GM19438 (cell line): ENCODE results near the gene ADGRG1.

ENCODE experiments used
- ATAC-seq: cut with Tn5 transposase; IDR thresholded peaks from one replicate; pipeline ENCODE4 v1.9.1; 2021; ENCODE audit warnings: low read depth; ENCODE audit not compliant: unreplicated experiment

ADGRG1 gene

GRCh38 chr16:57604177-57604576 lies 24.3 kb upstream of the ADGRG1 start:
- no peak for ATAC-seq

GRCh38 chr16:57606147-57606846 lies 22.1 kb upstream of the ADGRG1 start:
- ATAC-seq, result no peak

- ATAC-seq, result no peak
Measured at GRCh38 chr16:57606847-57607501, 21.5 kb upstream of the ADGRG1 start.

- no peak for ATAC-seq
Measured at GRCh38 chr16:57607676-57608461, 20.6 kb upstream of the ADGRG1 start.

- no peak for ATAC-seq
Measured at GRCh38 chr16:57608462-57609113, 19.8 kb upstream of the ADGRG1 start.

GRCh38 chr16:57609541-57610401 lies 18.7 kb upstream of the ADGRG1 start:
- peak; percentile 91 for ATAC-seq

- ATAC-seq, result no peak
Measured at GRCh38 chr16:57610611-57611010, 17.8 kb upstream of the ADGRG1 start.

- no peak for ATAC-seq
Measured at GRCh38 chr16:57611181-57611580, 17.2 kb upstream of the ADGRG1 start.

- ATAC-seq, result no peak
Measured at GRCh38 chr16:57611706-57612105, 16.7 kb upstream of the ADGRG1 start.

- no peak for ATAC-seq
Measured at GRCh38 chr16:57612494-57612893, 15.9 kb upstream of the ADGRG1 start.

- no peak for ATAC-seq
Measured at GRCh38 chr16:57613514-57613913, 14.9 kb upstream of the ADGRG1 start.

GRCh38 chr16:57614536-57614935 lies 13.9 kb upstream of the ADGRG1 start:
- no peak for ATAC-seq

- no peak for ATAC-seq
Measured at GRCh38 chr16:57614944-57615343, 13.5 kb upstream of the ADGRG1 start.

- ATAC-seq, result no peak
Measured at GRCh38 chr16:57615813-57616212, 12.6 kb upstream of the ADGRG1 start.

- ATAC-seq, result no peak
Measured at GRCh38 chr16:57616241-57616640, 12.2 kb upstream of the ADGRG1 start.

GRCh38 chr16:57616876-57617275 lies 11.6 kb upstream of the ADGRG1 start:
- ATAC-seq, result no peak

GRCh38 chr16:57617604-57618111 lies 10.8 kb upstream of the ADGRG1 start:
- no peak for ATAC-seq

GRCh38 chr16:57618296-57619132 lies 9.9 kb upstream of the ADGRG1 start:
- ATAC-seq, result no peak

- ATAC-seq, result no peak
Measured at GRCh38 chr16:57619133-57619605, 9.3 kb upstream of the ADGRG1 start.
